HG03565 (cell line): ENCODE measurements around the gene PRKG1.

Source experiments
- ATAC-seq: cut with Tn5 transposase; IDR thresholded peaks from one replicate; pipeline ENCODE4 v1.9.1; 2021; ENCODE audit warnings: mild to moderate bottlenecking, moderate library complexity; ENCODE audit not compliant: unreplicated experiment

Gene PRKG1

GRCh38 chr10:51215951-51216834, 141.9 kb downstream of the PRKG1 start:
- no peak for ATAC-seq

GRCh38 chr10:51217505-51217904, 143.2 kb downstream of the PRKG1 start:
- ATAC-seq, result no peak

GRCh38 chr10:51224671-51225161, 150.4 kb downstream of the PRKG1 start:
- ATAC-seq, result no peak

GRCh38 chr10:51227897-51228713, 153.8 kb downstream of the PRKG1 start:
- no peak for ATAC-seq

- ATAC-seq, result no peak
These were observed 154.4 kb downstream of the PRKG1 start for GRCh38 chr10:51228714-51229100.

- ATAC-seq, result no peak
These were observed 156.7 kb downstream of the PRKG1 start for GRCh38 chr10:51230887-51231585.

GRCh38 chr10:51231754-51232153, 157.5 kb downstream of the PRKG1 start:
- no peak for ATAC-seq

- no peak for ATAC-seq
These were observed 159.2 kb downstream of the PRKG1 start for GRCh38 chr10:51233337-51234100.

- no peak for ATAC-seq
These were observed 161.6 kb downstream of the PRKG1 start for GRCh38 chr10:51235865-51236264.

- ATAC-seq, result no peak
These were observed 164.7 kb downstream of the PRKG1 start for GRCh38 chr10:51239006-51239405.

- no peak for ATAC-seq
These were observed 167.2 kb downstream of the PRKG1 start for GRCh38 chr10:51241461-51241860.

- ATAC-seq, result no peak
These were observed 168.1 kb downstream of the PRKG1 start for GRCh38 chr10:51242393-51242792.

GRCh38 chr10:51244309-51244708, 170.0 kb downstream of the PRKG1 start:
- no peak for ATAC-seq

- ATAC-seq, result no peak
These were observed 170.6 kb downstream of the PRKG1 start for GRCh38 chr10:51244748-51245490.

GRCh38 chr10:51246156-51246555, 171.9 kb downstream of the PRKG1 start:
- no peak for ATAC-seq

- no peak for ATAC-seq
These were observed 176.1 kb downstream of the PRKG1 start for GRCh38 chr10:51250278-51250920.

GRCh38 chr10:51251110-51251509, 176.8 kb downstream of the PRKG1 start:
- ATAC-seq, result no peak

- ATAC-seq, result no peak
These were observed 181.1 kb downstream of the PRKG1 start for GRCh38 chr10:51255381-51255780.
